T-helper 17 cell (primary cell): ENCODE results near the gene GOLGA1. TPM values are rescaled to one million over a fixed set of nuclear protein-coding genes. Genes with fewer than 3 reads are reported as not detected.

Experiments used
- ATAC-seq: fragments of 150-1000 bp; cut with Tn5 transposase; 2 replicates; pipeline ENCODE4 v1.10.0; 2021; ENCODE audit warnings: mild to moderate bottlenecking, moderate library complexity
- DNase-seq, 3 donors: peaks; one replicate each; pipeline versions ENCODE4 v3.0.0 to v3.0.0-alpha.2; 2020 to 2021
- H3K9me3 ChIP-seq: one replicate; pipeline ENCODE4 v1.7.0; 2013; ENCODE audit warnings: low read length, mild to moderate bottlenecking; ENCODE audit not compliant: control insufficient read depth, poor library complexity, severe bottlenecking
- H3K27ac Mint-ChIP-seq: one replicate; pipeline ENCODE4 v1.8.0; 2022; ENCODE audit warnings: mild to moderate bottlenecking, moderate library complexity, mixed read lengths
- H3K27me3 Mint-ChIP-seq: one replicate; pipeline ENCODE4 v1.8.0; 2022; ENCODE audit warnings: mixed read lengths
- H3K36me3 Mint-ChIP-seq: one replicate; pipeline ENCODE4 v1.8.0; 2022; ENCODE audit warnings: low read depth, mixed read lengths
- H3K4me1 Mint-ChIP-seq: one replicate; pipeline ENCODE4 v1.8.0; 2022; ENCODE audit warnings: mild to moderate bottlenecking, mixed read lengths
- H3K4me3 Mint-ChIP-seq: one replicate; pipeline ENCODE4 v1.8.0; 2022; ENCODE audit warnings: mild to moderate bottlenecking, moderate library complexity, mixed read lengths
- total RNA-seq, 4 donors: library from RNA in 2 of 4; stranded (reverse) in 2 of 4; gene quantifications; one replicate each; pipeline ENCODE4 v1.2.3 and lab custom pipeline; 2022 to 2026

GOLGA1 gene
- total RNA-seq, 2 donors from 2014 or later, result 21.1 to 28.6 TPM

- peaks cover 31% of the 10 kb centered on the region for H3K4me1 Mint-ChIP-seq
- H3K27ac Mint-ChIP-seq, result peak overlapping the region; percentile 93
- no peaks in the 10 kb centered on the region for H3K27me3 Mint-ChIP-seq
- peaks cover 4% of the 10 kb centered on the region for H3K36me3 Mint-ChIP-seq
- H3K9me3 ChIP-seq, result no peaks in the 10 kb centered on the region
- ATAC-seq (peak; percentile 43), DNase-seq (peak in 2 of 3 donors; percentile 43 to 56)
- peak overlapping the region; percentile 93 for H3K4me3 Mint-ChIP-seq
Observed at GRCh38 chr9:124869986-124870560, 70.8 kb downstream of the GOLGA1 start.

GRCh38 chr9:124869466-124869985 lies 71.4 kb downstream of the GOLGA1 start:
- H3K36me3 Mint-ChIP-seq, result peaks cover 4% of the 10 kb centered on the region
- H3K4me1 Mint-ChIP-seq, result peaks cover 28% of the 10 kb centered on the region
- ATAC-seq, result peak; percentile 20

GRCh38 chr9:124868511-124869465 lies 72.1 kb downstream of the GOLGA1 start:
- ATAC-seq (peak; percentile 88), DNase-seq (peak; percentile 91 to 92 (median 91))
- Mint-ChIP-seq H3K27ac (peak overlapping the region; percentile 93), H3K4me3 (peak overlapping the region; percentile 93), H3K27me3 (no peaks in the 10 kb centered on the region), H3K4me1 (peaks cover 28% of the 10 kb centered on the region), H3K36me3 (peaks cover 4% of the 10 kb centered on the region)
- no peaks in the 10 kb centered on the region for H3K9me3 ChIP-seq

More at GRCh38 chr9:124869466-124869985, 71.4 kb downstream of the GOLGA1 start:
- H3K27me3 Mint-ChIP-seq, result no peaks in the 10 kb centered on the region
- peak in 2 of 3 donors; percentile 34 to 36 for DNase-seq
- H3K9me3 ChIP-seq, result no peaks in the 10 kb centered on the region
- peak overlapping the region; percentile 93 for H3K4me3 Mint-ChIP-seq
- H3K27ac Mint-ChIP-seq, result peak overlapping the region; percentile 93

GRCh38 chr9:124863371-124863871 lies 77.5 kb downstream of the GOLGA1 start:
- Mint-ChIP-seq H3K27me3 (no peaks in the 10 kb centered on the region), H3K27ac (peak overlapping the region; percentile 9), H3K4me3 (peak overlapping the region; percentile 50), H3K36me3 (peaks cover 4% of the 10 kb centered on the region), H3K4me1 (peaks cover 20% of the 10 kb centered on the region)
- no peak for ATAC-seq
- no peak for DNase-seq
- no peaks in the 10 kb centered on the region for H3K9me3 ChIP-seq

- H3K36me3 Mint-ChIP-seq, result peaks cover 4% of the 10 kb centered on the region
- DNase-seq (peak; percentile 94 to 97 (median 94)), ATAC-seq (peak; percentile 95)
- peak within 1 kb of the TSS; percentile 95 for H3K4me3 Mint-ChIP-seq
- H3K27ac Mint-ChIP-seq, result peak within 1 kb of the TSS; percentile 95
- peaks cover 19% of the 10 kb centered on the region for H3K4me1 Mint-ChIP-seq
- H3K27me3 Mint-ChIP-seq, result no peaks in the 10 kb centered on the region
- H3K9me3 ChIP-seq, result no peaks in the 10 kb centered on the region
Observed at GRCh38 chr9:124861342-124862229, 79.3 kb downstream of the GOLGA1 start, which contains the start of the genes ARPC5L and RPL35. TSS of gene ARPC5L (plus strand) at chr9:124862130. CDS start at chr9:124869291, 7,161 bp downstream. TSS of gene RPL35 (minus strand) at chr9:124861957. CDS start at chr9:124861912, 45 bp downstream.

GRCh38 chr9:124860582-124861341 lies 80.1 kb downstream of the GOLGA1 start:
- H3K27ac Mint-ChIP-seq, result peak overlapping the region; percentile 95
- no peak for DNase-seq
- ATAC-seq, result no peak
- peak overlapping the region; percentile 95 for H3K4me3 Mint-ChIP-seq
- no peaks in the 10 kb centered on the region for H3K27me3 Mint-ChIP-seq
- H3K9me3 ChIP-seq, result no peaks in the 10 kb centered on the region
- peaks cover 4% of the 10 kb centered on the region for H3K36me3 Mint-ChIP-seq
- peaks cover 19% of the 10 kb centered on the region for H3K4me1 Mint-ChIP-seq

- no peaks in the 10 kb centered on the region for H3K9me3 ChIP-seq
- Mint-ChIP-seq H3K4me3 (peak overlapping the region; percentile 86), H3K27me3 (no peaks in the 10 kb centered on the region), H3K4me1 (peaks cover 19% of the 10 kb centered on the region), H3K27ac (peak overlapping the region; percentile 95), H3K36me3 (peaks cover 4% of the 10 kb centered on the region)
- ATAC-seq (no peak), DNase-seq (no peak)
Observed at GRCh38 chr9:124859803-124860581, 80.9 kb downstream of the GOLGA1 start.

- Mint-ChIP-seq H3K27ac (no peak overlapping the region), H3K27me3 (no peaks in the 10 kb centered on the region), H3K4me1 (peaks cover 22% of the 10 kb centered on the region), H3K4me3 (no peak overlapping the region), H3K36me3 (peaks cover 4% of the 10 kb centered on the region)
- ATAC-seq (no peak), DNase-seq (no peak)
- no peaks in the 10 kb centered on the region for H3K9me3 ChIP-seq
Observed at GRCh38 chr9:124858330-124859046, 82.4 kb downstream of the GOLGA1 start.

GRCh38 chr9:124857533-124858162 lies 83.2 kb downstream of the GOLGA1 start:
- Mint-ChIP-seq H3K27ac (peak overlapping the region; percentile 9), H3K36me3 (peaks cover 4% of the 10 kb centered on the region), H3K4me3 (no peak overlapping the region), H3K4me1 (peaks cover 25% of the 10 kb centered on the region), H3K27me3 (no peaks in the 10 kb centered on the region)
- no peaks in the 10 kb centered on the region for H3K9me3 ChIP-seq
- ATAC-seq (no peak), DNase-seq (no peak)

GRCh38 chr9:124855944-124856765 lies 84.7 kb downstream of the GOLGA1 start:
- peaks cover 24% of the 10 kb centered on the region for H3K4me1 Mint-ChIP-seq
- H3K27me3 Mint-ChIP-seq, result no peaks in the 10 kb centered on the region
- peaks cover 4% of the 10 kb centered on the region for H3K36me3 Mint-ChIP-seq
- ATAC-seq (no peak), DNase-seq (no peak)
- H3K9me3 ChIP-seq, result no peaks in the 10 kb centered on the region
- H3K4me3 Mint-ChIP-seq, result no peak overlapping the region
- H3K27ac Mint-ChIP-seq, result peak overlapping the region; percentile 93
